Suprapubic skin (tissue), 4 donors: ENCODE measurements around the gene DUSP15.

Experiments used
- CTCF ChIP-seq, 2 donors: fragments of 200-600 bp in 1 of 2; fragments of 450-650 bp in 1 of 2; sonication (generic) in 1 of 2; IDR thresholded peaks; one replicate each; pipeline ENCODE4 v1.5.1; 2016 to 2019; ENCODE audit warnings: antibody characterized with exemption in 2 of 2, mild to moderate bottlenecking in 1 of 2, moderate library complexity in 1 of 2
- EP300 ChIP-seq: sonication (generic); formaldehyde crosslinking; IDR thresholded peaks from one replicate; pipeline ENCODE4 v1.6.1; 2017; ENCODE audit warnings: antibody characterized with exemption
- POLR2AphosphoS5 ChIP-seq, 3 donors: sonication (generic); formaldehyde crosslinking; IDR thresholded peaks; one replicate each; pipeline ENCODE4 v1.6.1; 2017; ENCODE audit warnings: antibody characterized with exemption in 3 of 3

- TF ChIP-seq CTCF (IDR thresholded peaks at IDR 0.05), result no peak
- TF ChIP-seq POLR2AphosphoS5 (IDR thresholded peaks at IDR 0.05), result no peak
- no peak for TF ChIP-seq EP300
Measured at GRCh38 chr20:31816221-31816620, 54.1 kb downstream of the DUSP15 start.
